Fibroblast of skin of right biceps (primary cell): ENCODE data around the gene LGALS3BP.
A peak's percentile ranks its signal among the peaks of the same experiment; 100 is the strongest.
"Not testable (repeated sequence)": the region's sequence is repeated elsewhere in the genome, so short reads cannot be mapped to it uniquely, and the experiment has no call there.

Experiments used
- DNase-seq: peaks from one replicate; pipeline ENCODE4 v3.0.0-alpha.2; 2013

Gene LGALS3BP

GRCh38 chr17:78979780-78980623 lies at the start of gene LGALS3BP:
LGALS3BP (minus strand) TSS chr17:78979923; CDS start chr17:78977191, 2,732 bp downstream.
- DNase-seq: peak; percentile 64

- DNase-seq: no peak
Measured at GRCh38 chr17:79028496-79029326, 49.0 kb upstream of the LGALS3BP start.

GRCh38 chr17:79027925-79028491 lies 48.3 kb upstream of the LGALS3BP start:
- peak; percentile 26 for DNase-seq

GRCh38 chr17:79027274-79027924 lies 47.7 kb upstream of the LGALS3BP start:
- DNase-seq: no peak

GRCh38 chr17:79026376-79027273 lies 46.9 kb upstream of the LGALS3BP start:
- DNase-seq: peak; percentile 83

- no peak for DNase-seq
Measured at GRCh38 chr17:79024901-79025737, 45.4 kb upstream of the LGALS3BP start.

- DNase-seq: peak; percentile 38
Measured at GRCh38 chr17:79023886-79024771, 44.4 kb upstream of the LGALS3BP start, which contains the start of gene C1QTNF1. C1QTNF1 (plus strand) TSS chr17:79024169; CDS start chr17:79043969, 19,800 bp downstream.

GRCh38 chr17:79023180-79023705 lies 43.5 kb upstream of the LGALS3BP start:
- DNase-seq: no peak

- no peak for DNase-seq
Measured at GRCh38 chr17:79022507-79022991, 42.8 kb upstream of the LGALS3BP start.

- DNase-seq: not testable (repeated sequence)
Measured at GRCh38 chr17:79021929-79022328, 42.2 kb upstream of the LGALS3BP start.

- no peak for DNase-seq
Measured at GRCh38 chr17:79020631-79021301, 41.0 kb upstream of the LGALS3BP start.

GRCh38 chr17:79019632-79020584 lies 40.2 kb upstream of the LGALS3BP start:
- DNase-seq: peak; percentile 70

GRCh38 chr17:79019261-79019631 lies 39.5 kb upstream of the LGALS3BP start:
- DNase-seq: no peak

- no peak for DNase-seq
Measured at GRCh38 chr17:79018370-79018695, 38.6 kb upstream of the LGALS3BP start.

GRCh38 chr17:79017546-79018369 lies 38.0 kb upstream of the LGALS3BP start:
- DNase-seq: no peak

- no peak for DNase-seq
Measured at GRCh38 chr17:79014158-79014758, 34.5 kb upstream of the LGALS3BP start.
